ENCODE measurements around the gene IGFALS. TPM values are rescaled to one million over a fixed set of nuclear protein-coding genes. Genes with fewer than 3 reads are reported as not detected.

The IGFALS gene
- polyA plus RNA-seq, 1 donor = 1.6 TPM

- DNase-seq = no peak
Measured at GRCh38 chr16:1743376-1744337, 49.8 kb downstream of the IGFALS start.

- DNase-seq = no peak
Measured at GRCh38 chr16:1741553-1742165, 51.8 kb downstream of the IGFALS start.

- DNase-seq = no peak
Measured at GRCh38 chr16:1740781-1741490, 52.6 kb downstream of the IGFALS start.

Other genes with a start within 250 kb of the IGFALS start
- 43.9 TPM for gene IFT140, start 181.6 kb downstream of the IGFALS start, polyA plus RNA-seq (ENCODE audit: insufficient read length)
- 27.3 TPM for gene CRAMP1, start 181.3 kb downstream of the IGFALS start, polyA plus RNA-seq (ENCODE audit: insufficient read length)
- 82.0 TPM for gene JPT2, start 115.4 kb downstream of the IGFALS start, polyA plus RNA-seq (ENCODE audit: insufficient read length)
- 68.6 TPM for gene MAPK8IP3, start 87.5 kb downstream of the IGFALS start, polyA plus RNA-seq (ENCODE audit: insufficient read length)
- gene NME3, start 22.2 kb downstream of the IGFALS start, polyA plus RNA-seq (ENCODE audit: insufficient read length) = 18.0 TPM
- 10.7 TPM for gene EME2, start 20.9 kb downstream of the IGFALS start, polyA plus RNA-seq (ENCODE audit: insufficient read length)
- 53.8 TPM for gene MRPS34, start 20.6 kb downstream of the IGFALS start, polyA plus RNA-seq (ENCODE audit: insufficient read length)
- gene SPSB3, start 11.1 kb downstream of the IGFALS start, polyA plus RNA-seq (ENCODE audit: insufficient read length) = 32.8 TPM
- 33.6 TPM for gene NUBP2, start 10.7 kb downstream of the IGFALS start, polyA plus RNA-seq (ENCODE audit: insufficient read length)
- 33.9 TPM for gene HAGH, start 33.1 kb upstream of the IGFALS start, polyA plus RNA-seq (ENCODE audit: insufficient read length)
- 35.5 TPM for gene FAHD1, start 33.5 kb upstream of the IGFALS start, polyA plus RNA-seq (ENCODE audit: insufficient read length)
- gene MEIOB, start 78.5 kb upstream of the IGFALS start, polyA plus RNA-seq (ENCODE audit: insufficient read length) = 3.2 TPM
- 0.15 TPM for gene HS3ST6, start 124.7 kb upstream of the IGFALS start, polyA plus RNA-seq (ENCODE audit: insufficient read length)
- 55.9 TPM for gene MSRB1, start 149.5 kb upstream of the IGFALS start, polyA plus RNA-seq (ENCODE audit: insufficient read length)
- gene RPL3L, start 161.0 kb upstream of the IGFALS start, polyA plus RNA-seq (ENCODE audit: insufficient read length) = 0.18 TPM
- gene NDUFB10, start 165.8 kb upstream of the IGFALS start, polyA plus RNA-seq (ENCODE audit: insufficient read length) = 116 TPM
- 1,628 TPM for gene RPS2, start 171.1 kb upstream of the IGFALS start, polyA plus RNA-seq (ENCODE audit: insufficient read length)
- gene RNF151, start 173.2 kb upstream of the IGFALS start, polyA plus RNA-seq (ENCODE audit: insufficient read length) = not detected
- 30.3 TPM for gene TBL3, start 178.3 kb upstream of the IGFALS start, polyA plus RNA-seq (ENCODE audit: insufficient read length)
- 0.78 TPM for gene NOXO1, start 187.8 kb upstream of the IGFALS start, polyA plus RNA-seq (ENCODE audit: insufficient read length)
- 23.1 TPM for gene GFER, start 190.5 kb upstream of the IGFALS start, polyA plus RNA-seq (ENCODE audit: insufficient read length)
- gene SYNGR3, start 196.3 kb upstream of the IGFALS start, polyA plus RNA-seq (ENCODE audit: insufficient read length) = 1.5 TPM
- gene ZNF598, start 216.1 kb upstream of the IGFALS start, polyA plus RNA-seq (ENCODE audit: insufficient read length) = 15.8 TPM
- 3.8 TPM for gene NPW, start 226.1 kb upstream of the IGFALS start, polyA plus RNA-seq (ENCODE audit: insufficient read length)
- gene NHERF2, start 233.2 kb upstream of the IGFALS start, polyA plus RNA-seq (ENCODE audit: insufficient read length) = 82.9 TPM